Thyroid gland (tissue), 4 donors: ENCODE data around the gene LUC7L. TPM values are rescaled to one million over a fixed set of nuclear protein-coding genes. Genes with fewer than 3 reads are reported as not detected.
"Not testable (repeated sequence)": the region's sequence is repeated elsewhere in the genome, so short reads cannot be mapped to it uniquely, and the experiment has no call there.

Source experiments
- DNase-seq, 2 donors: peaks; one replicate each; pipeline ENCODE4 v3.0.0-alpha.2; 2019
- H3K27ac ChIP-seq, 3 donors: fragments of 200-600 bp; sonication (generic); 1 replicate in 2 of 3; 2 replicates in 1 of 3; pipeline ENCODE4 v1.5.1; 2016 to 2019; ENCODE audit warnings: mild to moderate bottlenecking in 1 of 3, moderate library complexity in 1 of 3
- H3K27me3 ChIP-seq: fragments of 200-600 bp; sonication (generic); one replicate; pipeline ENCODE4 v1.5.1; 2019
- H3K36me3 ChIP-seq, 2 donors: fragments of 200-600 bp; sonication (generic); one replicate each; pipeline ENCODE4 v1.5.1; 2016 to 2019
- H3K4me1 ChIP-seq, 2 donors: fragments of 200-600 bp; sonication (generic); one replicate each; pipeline ENCODE4 v1.5.1; 2017 to 2019
- H3K4me3 ChIP-seq, 3 donors: fragments of 200-600 bp; sonication (generic); replicated peaks in 1 of 3; 1 replicate in 2 of 3; 2 replicates in 1 of 3; pipeline ENCODE4 v1.5.1; 2016; ENCODE audit warnings: mild to moderate bottlenecking in 1 of 3
- H3K9me3 ChIP-seq: fragments of 200-600 bp; sonication (generic); one replicate; pipeline ENCODE4 v1.5.1; 2017
- POLR2A ChIP-seq, 2 donors: fragments of 450-650 bp; IDR thresholded peaks; one replicate each; pipeline ENCODE4 v1.6.1; 2017; ENCODE audit warnings: antibody characterized with exemption in 2 of 2, mild to moderate bottlenecking in 2 of 2, moderate library complexity in 1 of 2
- WGBS, 2 donors: methylation state at CpG; one replicate each; pipeline ENCODE4 v1.1.5; 2017; 5-methylcytosine and 5-hydroxymethylcytosine counted together
- intact Hi-C: fragments of 100-400 bp; cut with DNase I; formaldehyde crosslinking; loops from one replicate; pipeline ENCODE4 v1.15.1; 2023
- total RNA-seq, 4 donors: library from RNA; depleted of rRNA; stranded (reverse); fragments of >200 nt; gene quantifications; one replicate each; pipeline ENCODE4 v1.2.3, GENCODE V29; 2016
- TF ChIP-seq, protein P1 (sequence below), 6 experiments: fragments of 200-600 bp in 3 of 6; fragments of 450-650 bp in 3 of 6; sonication (generic) in 3 of 6; IDR thresholded peaks; one replicate each; pipeline ENCODE4 v1.5.1; 2016 to 2019; ENCODE audit warnings: antibody characterized with exemption in 6 of 6, mild to moderate bottlenecking in 2 of 6, inconsistent platforms in 1 of 6, moderate library complexity in 1 of 6

The LUC7L gene
- total RNA-seq, 4 donors from 2014 or later, result 96.6 to 218 (median 149) TPM

DNA sequence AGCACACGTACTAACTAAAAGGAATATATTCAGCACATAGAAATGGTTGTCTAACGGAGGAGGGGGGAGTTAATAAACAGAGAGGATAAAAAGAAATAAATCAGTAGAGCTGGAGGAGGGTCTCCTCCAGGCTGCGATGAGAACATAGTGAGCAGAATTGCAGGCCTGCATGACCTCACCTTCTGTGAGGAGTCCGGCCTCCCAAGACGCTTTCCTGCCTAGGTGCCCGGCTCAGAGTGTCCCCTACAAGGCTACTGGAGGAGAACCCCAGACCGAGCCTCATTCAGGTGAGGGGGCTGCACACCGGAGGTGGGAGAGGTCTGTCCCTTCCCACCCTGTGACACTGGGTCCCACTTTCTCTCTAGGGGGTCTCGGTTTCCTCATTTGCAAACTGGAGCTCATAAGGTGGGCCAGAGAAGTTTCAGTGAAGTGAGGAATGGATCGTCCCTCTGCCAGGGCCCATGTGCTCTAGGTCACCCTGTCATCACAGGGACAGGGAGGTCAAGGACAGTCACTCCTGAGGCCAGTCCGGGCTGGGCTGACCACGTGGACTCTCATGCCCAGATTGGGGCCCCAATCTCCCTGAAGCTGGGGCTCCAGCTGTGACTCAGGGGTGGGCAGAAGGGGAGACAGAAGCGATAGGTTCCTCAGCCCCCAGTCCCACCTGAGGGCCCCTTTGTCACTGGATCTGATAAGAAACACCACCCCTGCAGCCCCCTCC, 66.8 kb downstream of the LUC7L start:
- DNase-seq, result no peak
- H3K27ac ChIP-seq, result no peak overlapping the region
- TF ChIP-seq POLR2A (IDR thresholded peaks at IDR 0.05), result no peak
- TF ChIP-seq, protein P1, sequence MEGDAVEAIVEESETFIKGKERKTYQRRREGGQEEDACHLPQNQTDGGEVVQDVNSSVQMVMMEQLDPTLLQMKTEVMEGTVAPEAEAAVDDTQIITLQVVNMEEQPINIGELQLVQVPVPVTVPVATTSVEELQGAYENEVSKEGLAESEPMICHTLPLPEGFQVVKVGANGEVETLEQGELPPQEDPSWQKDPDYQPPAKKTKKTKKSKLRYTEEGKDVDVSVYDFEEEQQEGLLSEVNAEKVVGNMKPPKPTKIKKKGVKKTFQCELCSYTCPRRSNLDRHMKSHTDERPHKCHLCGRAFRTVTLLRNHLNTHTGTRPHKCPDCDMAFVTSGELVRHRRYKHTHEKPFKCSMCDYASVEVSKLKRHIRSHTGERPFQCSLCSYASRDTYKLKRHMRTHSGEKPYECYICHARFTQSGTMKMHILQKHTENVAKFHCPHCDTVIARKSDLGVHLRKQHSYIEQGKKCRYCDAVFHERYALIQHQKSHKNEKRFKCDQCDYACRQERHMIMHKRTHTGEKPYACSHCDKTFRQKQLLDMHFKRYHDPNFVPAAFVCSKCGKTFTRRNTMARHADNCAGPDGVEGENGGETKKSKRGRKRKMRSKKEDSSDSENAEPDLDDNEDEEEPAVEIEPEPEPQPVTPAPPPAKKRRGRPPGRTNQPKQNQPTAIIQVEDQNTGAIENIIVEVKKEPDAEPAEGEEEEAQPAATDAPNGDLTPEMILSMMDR (IDR thresholded peaks at IDR 0.05), result no peak
- intact Hi-C loops, result no loop called here
- 86 to 91% methylated on average over 9 to 13 of the region's 13 CpGs for WGBS, 2 donors
- no peaks in the 10 kb centered on the region for H3K9me3 ChIP-seq
- peaks cover 9 to 17% of the 10 kb centered on the region in 2 donors for H3K4me1 ChIP-seq
- no peak overlapping the region for H3K4me3 ChIP-seq
- H3K36me3 ChIP-seq, result no peaks in the 10 kb centered on the region
- peaks cover 23% of the 10 kb centered on the region for H3K27me3 ChIP-seq

DNA sequence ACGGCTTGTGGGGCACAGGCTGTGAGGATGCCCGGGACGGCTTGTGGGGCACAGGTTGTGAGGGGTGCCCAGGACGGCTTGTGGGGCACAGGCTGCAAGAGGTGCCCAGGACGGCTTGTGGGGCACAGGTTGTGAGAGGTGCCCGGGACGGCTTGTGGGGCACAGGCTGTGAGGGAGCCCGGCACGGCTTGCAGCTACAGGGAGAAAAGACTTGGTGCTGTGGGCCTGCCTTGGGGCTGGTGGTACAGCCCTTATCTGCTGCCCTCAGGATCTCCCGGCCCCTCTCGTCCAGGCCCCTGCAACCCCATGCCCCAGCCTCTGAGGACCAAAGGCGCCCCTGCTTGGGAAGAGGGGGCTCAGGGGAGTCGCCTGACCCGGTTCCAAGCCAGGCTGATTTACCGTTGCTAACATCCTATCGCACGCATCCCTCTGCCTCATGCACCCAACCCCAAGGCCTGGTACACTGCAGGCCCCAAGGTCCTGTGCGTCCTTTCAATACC, 68.5 kb downstream of the LUC7L start:
- no peak for DNase-seq
- Histone ChIP-seq H3K4me1 (peaks cover 2 to 8% of the 10 kb centered on the region in 2 donors), H3K4me3 (no peak overlapping the region), H3K27me3 (peaks cover 8% of the 10 kb centered on the region), H3K36me3 (no peaks in the 10 kb centered on the region), H3K27ac (no peak overlapping the region), H3K9me3 (no peaks in the 10 kb centered on the region)
- 67 to 83% methylated on average over 8 to 14 of the region's 18 CpGs for WGBS, 2 donors
- intact Hi-C loops, result no loop called here
- TF ChIP-seq, protein P1 (IDR thresholded peaks at IDR 0.05), result no peak
- no peak for TF ChIP-seq POLR2A (IDR thresholded peaks at IDR 0.05)

DNA sequence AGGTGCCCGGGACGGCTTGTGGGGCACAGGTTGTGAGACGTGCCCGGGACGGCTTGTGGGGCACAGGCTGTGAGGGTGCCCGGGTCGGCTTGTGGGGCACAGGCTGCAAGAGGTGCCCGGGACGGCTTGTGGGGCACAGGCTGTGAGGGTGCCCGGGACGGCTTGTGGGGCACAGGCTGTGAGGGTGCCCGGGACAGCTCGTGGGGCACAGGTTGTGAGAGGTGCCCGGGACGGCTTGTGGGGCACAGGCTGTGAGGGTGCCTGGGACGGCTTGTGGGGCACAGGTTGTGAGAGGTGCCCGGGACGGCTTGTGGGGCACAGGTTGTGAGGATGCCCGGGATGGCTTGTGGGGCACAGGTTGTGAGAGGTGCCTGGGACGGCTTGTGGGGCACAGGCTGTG, 69.0 kb downstream of the LUC7L start:
- 70% methylated on average over 11 of the region's 20 CpGs; no CpG with 5 or more reads in 1 of the 2 donors for WGBS, 2 donors
- DNase-seq, intact Hi-C loops, H3K36me3 ChIP-seq, H3K27ac ChIP-seq, H3K4me1 ChIP-seq, H3K27me3 ChIP-seq, H3K9me3 ChIP-seq, H3K4me3 ChIP-seq: not testable (repeated sequence)

DNA sequence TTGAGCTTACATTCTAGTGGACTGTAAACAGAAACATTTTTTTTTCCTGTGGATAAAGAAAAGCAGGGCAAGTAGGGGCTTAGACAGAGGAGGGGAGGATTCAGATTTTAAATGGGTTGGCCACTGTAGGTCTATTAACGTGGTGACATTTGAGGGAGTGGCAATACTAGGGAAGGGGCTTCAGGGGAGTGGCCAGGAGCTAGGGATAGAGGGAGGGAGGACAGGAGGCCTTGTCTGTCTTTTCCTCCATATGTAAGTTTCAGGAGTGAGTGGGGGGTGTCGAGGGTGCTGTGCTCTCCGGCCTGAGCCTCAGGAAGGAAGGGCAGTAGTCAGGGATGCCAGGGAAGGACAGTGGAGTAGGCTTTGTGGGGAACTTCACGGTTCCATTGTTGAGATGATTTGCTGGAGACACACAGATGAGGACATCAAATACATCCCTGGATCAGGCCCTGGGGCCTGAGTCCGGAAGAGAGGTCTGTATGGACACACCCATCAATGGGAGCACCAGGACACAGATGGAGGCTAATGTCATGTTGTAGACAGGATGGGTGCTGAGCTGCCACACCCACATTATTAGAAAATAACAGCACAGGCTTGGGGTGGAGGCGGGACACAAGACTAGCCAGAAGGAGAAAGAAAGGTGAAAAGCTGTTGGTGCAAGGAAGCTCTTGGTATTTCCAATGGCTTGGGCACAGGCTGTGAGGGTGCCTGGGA, 70.0 kb downstream of the LUC7L start:
- H3K36me3 ChIP-seq, result no peaks in the 10 kb centered on the region
- no peak for DNase-seq
- TF ChIP-seq POLR2A (IDR thresholded peaks at IDR 0.05), result no peak
- TF ChIP-seq, protein P1 (IDR thresholded peaks at IDR 0.05), result no peak
- no peaks in the 10 kb centered on the region for H3K9me3 ChIP-seq
- H3K27ac ChIP-seq, result no peak overlapping the region
- H3K27me3 ChIP-seq, result peaks cover 8% of the 10 kb centered on the region
- peaks cover 5 to 7% of the 10 kb centered on the region in 2 donors for H3K4me1 ChIP-seq
- intact Hi-C loops, result no loop called here
- WGBS, 2 donors, result 60 to 61% methylated on average over 6 of the region's 6 CpGs
- no peak overlapping the region for H3K4me3 ChIP-seq

DNA sequence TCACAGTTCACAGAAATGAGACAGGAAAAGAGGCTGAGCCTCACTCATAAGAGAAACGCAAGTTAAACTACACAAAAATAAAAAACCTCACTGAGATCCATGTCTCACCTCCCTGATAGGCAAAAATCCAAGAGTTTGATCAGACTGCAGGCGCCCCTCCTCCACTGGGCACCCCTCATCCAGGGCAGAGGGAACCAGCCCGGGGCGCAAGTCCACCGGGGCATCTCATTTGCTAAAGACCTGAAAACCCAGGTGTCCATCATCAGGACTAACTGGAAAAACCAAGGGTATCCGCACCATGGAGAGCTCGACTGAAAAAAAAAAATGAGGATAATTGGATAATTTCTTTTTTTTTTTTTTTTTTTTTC, 74.2 kb downstream of the LUC7L start:
- H3K36me3 ChIP-seq, result no peaks in the 10 kb centered on the region
- no peaks in the 10 kb centered on the region for H3K9me3 ChIP-seq
- no peak for DNase-seq
- H3K4me1 ChIP-seq, result peaks cover 5 to 9% of the 10 kb centered on the region in 2 donors
- intact Hi-C loops, result no loop called here
- H3K27me3 ChIP-seq, result peaks cover 8% of the 10 kb centered on the region
- H3K27ac ChIP-seq, result no peak overlapping the region
- TF ChIP-seq, protein P1 (IDR thresholded peaks at IDR 0.05), result no peak
- TF ChIP-seq POLR2A (IDR thresholded peaks at IDR 0.05), result no peak
- WGBS, 2 donors, result 71% methylated on average over 7 of the region's 7 CpGs
- H3K4me3 ChIP-seq, result no peak overlapping the region
